GM23338 (cell line): ENCODE data around the gene CCDC106. TPM values are rescaled to one million over a fixed set of nuclear protein-coding genes. Genes with fewer than 3 reads are reported as not detected.

Source experiments
- ATAC-seq: fragments of 200-7000 bp; cut with Tn5 transposase; 3 replicates; pipeline ENCODE4 v1.9.1; 2020
- DNase-seq: peaks from one replicate; pipeline ENCODE4 v3.0.0-alpha.2; 2015; ENCODE audit warnings: low spot score
- H2AFZ ChIP-seq: fragments of 200-600 bp; sonication (generic); 2 replicates; pipeline ENCODE4 v1.8.0; 2016; ENCODE audit warnings: antibody characterized with exemption, mild to moderate bottlenecking, moderate library complexity
- H3F3A ChIP-seq: fragments of 200-600 bp; sonication (generic); replicated peaks from 2 replicates; pipeline ENCODE4 v1.8.0; 2017; ENCODE audit warnings: antibody characterized with exemption, mixed run types, low read depth
- H3K27ac ChIP-seq: fragments of 200-600 bp; sonication (generic); 2 replicates; pipeline ENCODE4 v1.6.1; 2016; ENCODE audit warnings: low read depth
- H3K27me3 ChIP-seq: fragments of 200-600 bp; sonication (generic); 2 replicates; pipeline ENCODE4 v1.8.0; 2016; ENCODE audit warnings: mild to moderate bottlenecking, mixed run types, moderate library complexity; ENCODE audit not compliant: insufficient read depth
- H3K36me3 ChIP-seq: fragments of 200-600 bp; sonication (generic); 2 replicates; pipeline ENCODE4 v1.8.0; 2016; ENCODE audit warnings: mild to moderate bottlenecking; ENCODE audit not compliant: insufficient read depth
- H3K4me1 ChIP-seq: fragments of 200-600 bp; sonication (generic); 2 replicates; pipeline ENCODE4 v1.8.0; 2016; ENCODE audit warnings: mild to moderate bottlenecking, moderate library complexity; ENCODE audit not compliant: insufficient read depth
- H3K4me2 ChIP-seq: fragments of 200-600 bp; sonication (generic); 2 replicates; pipeline ENCODE4 v1.7.1; 2017; ENCODE audit warnings: mixed run types
- H3K4me3 ChIP-seq: fragments of 200-600 bp; sonication (generic); 2 replicates; pipeline ENCODE4 v1.6.1; 2016; ENCODE audit warnings: mixed run types
- H3K79me2 ChIP-seq: fragments of 200-600 bp; sonication (generic); replicated peaks from 2 replicates; pipeline ENCODE4 v1.8.0; 2017; ENCODE audit warnings: mild to moderate bottlenecking; ENCODE audit not compliant: insufficient read depth
- H3K9me2 ChIP-seq: fragments of 200-600 bp; sonication (generic); 2 replicates; pipeline ENCODE4 v1.8.0; 2017; ENCODE audit not compliant: insufficient read depth
- H4K20me1 ChIP-seq: fragments of 200-600 bp; sonication (generic); replicated peaks from 2 replicates; pipeline ENCODE4 v1.8.0; 2017; ENCODE audit warnings: mild to moderate bottlenecking; ENCODE audit not compliant: insufficient read depth
- H3K27ac Mint-ChIP-seq: 2 replicates; pipeline ENCODE4 v1.8.0; 2020; ENCODE audit warnings: inconsistent platforms, mild to moderate bottlenecking, moderate library complexity, mixed read lengths
- H3K27me3 Mint-ChIP-seq: 3 replicates; pipeline ENCODE4 v1.8.0; 2022; ENCODE audit warnings: low read depth, mild to moderate bottlenecking, moderate library complexity, mixed read lengths, inconsistent platforms; ENCODE audit not compliant: insufficient read depth, poor library complexity
- H3K36me3 Mint-ChIP-seq: 3 replicates; pipeline ENCODE4 v1.8.0; 2021; ENCODE audit warnings: low read depth, mild to moderate bottlenecking, inconsistent platforms, moderate library complexity, mixed read lengths
- H3K4me1 Mint-ChIP-seq: 3 replicates; pipeline ENCODE4 v1.8.0; 2020; ENCODE audit warnings: mild to moderate bottlenecking, inconsistent platforms, mixed read lengths
- H3K4me3 Mint-ChIP-seq: 3 replicates; pipeline ENCODE4 v1.8.0; 2021; ENCODE audit warnings: moderate library complexity, mild to moderate bottlenecking, inconsistent platforms, mixed read lengths
- H3K9me3 Mint-ChIP-seq: 3 replicates; pipeline ENCODE4 v1.8.0; 2020; ENCODE audit warnings: moderate library complexity, mild to moderate bottlenecking, inconsistent platforms, mixed read lengths
- CREB1 ChIP-seq: fragments of 250-450 bp; sonication (Bioruptor Pico); IDR thresholded peaks from 2 replicates; pipeline ENCODE4 v1.5.0; 2020; ENCODE audit warnings: low read depth, mild to moderate bottlenecking, moderate library complexity
- EZH2 ChIP-seq: fragments of 200-600 bp; sonication (generic); IDR thresholded peaks from one replicate; pipeline ENCODE4 v1.8.0; 2017; ENCODE audit warnings: antibody characterized with exemption, mild to moderate bottlenecking, low read depth; ENCODE audit not compliant: unreplicated experiment
- EZH2phosphoT487 ChIP-seq: fragments of 200-600 bp; sonication (generic); IDR thresholded peaks from one replicate; pipeline ENCODE4 v1.8.1; 2018; ENCODE audit warnings: antibody characterized with exemption; ENCODE audit not compliant: unreplicated experiment
- JUNB ChIP-seq: IDR thresholded peaks from one replicate; pipeline ENCODE4 v1.6.1; 2016; ENCODE audit warnings: antibody characterized with exemption; ENCODE audit not compliant: unreplicated experiment
- NANOG ChIP-seq: IDR thresholded peaks from 2 replicates; pipeline ENCODE4 v1.6.1; 2016; ENCODE audit warnings: antibody characterized with exemption, borderline replicate concordance
- POLR2AphosphoS5 ChIP-seq: IDR thresholded peaks from 2 replicates; pipeline ENCODE4 v1.6.1; 2016; ENCODE audit warnings: antibody characterized with exemption, low read depth
- STAT1 ChIP-seq: IDR thresholded peaks from one replicate; pipeline ENCODE4 v1.6.1; 2016; ENCODE audit warnings: antibody characterized with exemption; ENCODE audit not compliant: unreplicated experiment
- ZNF114 ChIP-seq: fragments of 250-450 bp; sonication (Bioruptor Pico); IDR thresholded peaks from 2 replicates; pipeline ENCODE4 v1.5.0; 2020; ENCODE audit warnings: mild to moderate bottlenecking, moderate library complexity
- ZNF331 ChIP-seq: fragments of 250-450 bp; sonication (Bioruptor Pico); IDR thresholded peaks from 2 replicates; pipeline ENCODE4 v1.5.0; 2020; ENCODE audit warnings: low read depth, mild to moderate bottlenecking, moderate library complexity
- polyA plus RNA-seq: library from polyadenylated mRNA; unstranded; fragments of >200 nt; fragmentation: Nextera tagmentation; extraction: Ambion mirVana; gene quantifications from 2 replicates; pipeline ENCODE4 v1.2.1, GENCODE V29; 2016
- total RNA-seq: library from RNA; depleted of rRNA; stranded (reverse); fragments of >200 nt; shearing (Covaris generic); gene quantifications from 2 replicates; pipeline ENCODE4 v1.2.3, GENCODE V29; 2014
- TF ChIP-seq, protein P1 (sequence below), 2 experiments: fragments of 200-600 bp in 1 of 2; sonication (generic) in 1 of 2; conservative IDR thresholded peaks; 2 replicates each; pipeline versions ENCODE4 v1.5.1 to v1.6.1; 2016 to 2017; ENCODE audit warnings: antibody characterized with exemption in 2 of 2, low read depth in 2 of 2, mild to moderate bottlenecking in 2 of 2, moderate library complexity in 1 of 2
- TF ChIP-seq, protein P2 (sequence below): IDR thresholded peaks from 2 replicates; pipeline ENCODE4 v1.6.1; 2016; ENCODE audit warnings: antibody characterized with exemption
- TF ChIP-seq, protein P3 (sequence below): IDR thresholded peaks from one replicate; pipeline ENCODE4 v1.6.1; 2018; ENCODE audit warnings: antibody characterized with exemption; ENCODE audit not compliant: unreplicated experiment
- TF ChIP-seq, protein P4 (sequence below): fragments of 250-450 bp; sonication (Bioruptor Pico); IDR thresholded peaks from 2 replicates; pipeline ENCODE4 v1.5.0; 2020; ENCODE audit warnings: mild to moderate bottlenecking, moderate library complexity

The CCDC106 gene
- total and polyA plus RNA-seq, 2 experiments from 2014 or later = 12.0 to 17.6 TPM

DNA sequence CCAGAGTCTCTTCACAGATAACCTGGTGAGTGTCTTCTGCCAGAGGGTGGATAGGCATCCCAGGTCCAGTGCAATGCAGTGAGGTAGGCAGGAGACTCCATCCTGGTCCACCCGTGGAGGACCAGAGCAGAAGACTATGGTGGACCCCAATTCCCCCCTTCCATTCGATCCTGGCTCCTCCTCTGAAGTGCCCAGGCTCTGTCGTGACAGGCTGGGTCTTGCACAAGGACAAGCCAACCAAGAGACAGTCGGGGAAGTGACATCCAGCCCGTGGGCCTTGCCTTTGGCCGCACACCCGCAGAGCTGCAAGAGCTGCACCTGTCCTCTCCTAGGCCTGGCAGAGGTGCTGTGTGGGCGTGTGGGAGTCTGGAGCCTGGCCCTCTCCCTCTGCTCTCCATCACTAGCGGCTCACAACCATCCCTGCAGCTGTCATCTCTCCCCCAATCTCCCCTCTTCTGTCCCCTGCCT, 26.8 kb upstream of the CCDC106 start:
- H3K4me3 Mint-ChIP-seq = no peak overlapping the region
- ATAC-seq = no peak

More for the DNA sequence above, 26.8 kb upstream of the CCDC106 start:
- H3K4me3 ChIP-seq = no peak overlapping the region
- H3K27me3 Mint-ChIP-seq = peaks cover 24% of the 10 kb centered on the region
- peaks cover 5% of the 10 kb centered on the region for H3K9me3 Mint-ChIP-seq
- no peaks in the 10 kb centered on the region; the same call in 1 of the 2 replicates for H3K4me1 ChIP-seq
- H3K36me3 ChIP-seq = no peaks in the 10 kb centered on the region
- peaks cover 12% of the 10 kb centered on the region for H3F3A ChIP-seq
- no peak overlapping the region for H3K27ac Mint-ChIP-seq
- TF ChIP-seq EZH2 = no peak
- no peak for TF ChIP-seq ZNF114 (CRISPR knock-in tag)
- TF ChIP-seq STAT1 = no peak
- no peak for TF ChIP-seq NANOG
- TF ChIP-seq, protein P1, sequence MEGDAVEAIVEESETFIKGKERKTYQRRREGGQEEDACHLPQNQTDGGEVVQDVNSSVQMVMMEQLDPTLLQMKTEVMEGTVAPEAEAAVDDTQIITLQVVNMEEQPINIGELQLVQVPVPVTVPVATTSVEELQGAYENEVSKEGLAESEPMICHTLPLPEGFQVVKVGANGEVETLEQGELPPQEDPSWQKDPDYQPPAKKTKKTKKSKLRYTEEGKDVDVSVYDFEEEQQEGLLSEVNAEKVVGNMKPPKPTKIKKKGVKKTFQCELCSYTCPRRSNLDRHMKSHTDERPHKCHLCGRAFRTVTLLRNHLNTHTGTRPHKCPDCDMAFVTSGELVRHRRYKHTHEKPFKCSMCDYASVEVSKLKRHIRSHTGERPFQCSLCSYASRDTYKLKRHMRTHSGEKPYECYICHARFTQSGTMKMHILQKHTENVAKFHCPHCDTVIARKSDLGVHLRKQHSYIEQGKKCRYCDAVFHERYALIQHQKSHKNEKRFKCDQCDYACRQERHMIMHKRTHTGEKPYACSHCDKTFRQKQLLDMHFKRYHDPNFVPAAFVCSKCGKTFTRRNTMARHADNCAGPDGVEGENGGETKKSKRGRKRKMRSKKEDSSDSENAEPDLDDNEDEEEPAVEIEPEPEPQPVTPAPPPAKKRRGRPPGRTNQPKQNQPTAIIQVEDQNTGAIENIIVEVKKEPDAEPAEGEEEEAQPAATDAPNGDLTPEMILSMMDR (conservative IDR thresholded peaks at IDR 0.05; ENCODE audit: low read depth in 2 of 2) = no peak
- no peak for TF ChIP-seq ZNF331
- TF ChIP-seq, protein P2, sequence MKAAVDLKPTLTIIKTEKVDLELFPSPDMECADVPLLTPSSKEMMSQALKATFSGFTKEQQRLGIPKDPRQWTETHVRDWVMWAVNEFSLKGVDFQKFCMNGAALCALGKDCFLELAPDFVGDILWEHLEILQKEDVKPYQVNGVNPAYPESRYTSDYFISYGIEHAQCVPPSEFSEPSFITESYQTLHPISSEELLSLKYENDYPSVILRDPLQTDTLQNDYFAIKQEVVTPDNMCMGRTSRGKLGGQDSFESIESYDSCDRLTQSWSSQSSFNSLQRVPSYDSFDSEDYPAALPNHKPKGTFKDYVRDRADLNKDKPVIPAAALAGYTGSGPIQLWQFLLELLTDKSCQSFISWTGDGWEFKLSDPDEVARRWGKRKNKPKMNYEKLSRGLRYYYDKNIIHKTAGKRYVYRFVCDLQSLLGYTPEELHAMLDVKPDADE = no peak
- TF ChIP-seq EZH2phosphoT487 = no peak
- no peak for TF ChIP-seq POLR2AphosphoS5
- TF ChIP-seq, protein P3, sequence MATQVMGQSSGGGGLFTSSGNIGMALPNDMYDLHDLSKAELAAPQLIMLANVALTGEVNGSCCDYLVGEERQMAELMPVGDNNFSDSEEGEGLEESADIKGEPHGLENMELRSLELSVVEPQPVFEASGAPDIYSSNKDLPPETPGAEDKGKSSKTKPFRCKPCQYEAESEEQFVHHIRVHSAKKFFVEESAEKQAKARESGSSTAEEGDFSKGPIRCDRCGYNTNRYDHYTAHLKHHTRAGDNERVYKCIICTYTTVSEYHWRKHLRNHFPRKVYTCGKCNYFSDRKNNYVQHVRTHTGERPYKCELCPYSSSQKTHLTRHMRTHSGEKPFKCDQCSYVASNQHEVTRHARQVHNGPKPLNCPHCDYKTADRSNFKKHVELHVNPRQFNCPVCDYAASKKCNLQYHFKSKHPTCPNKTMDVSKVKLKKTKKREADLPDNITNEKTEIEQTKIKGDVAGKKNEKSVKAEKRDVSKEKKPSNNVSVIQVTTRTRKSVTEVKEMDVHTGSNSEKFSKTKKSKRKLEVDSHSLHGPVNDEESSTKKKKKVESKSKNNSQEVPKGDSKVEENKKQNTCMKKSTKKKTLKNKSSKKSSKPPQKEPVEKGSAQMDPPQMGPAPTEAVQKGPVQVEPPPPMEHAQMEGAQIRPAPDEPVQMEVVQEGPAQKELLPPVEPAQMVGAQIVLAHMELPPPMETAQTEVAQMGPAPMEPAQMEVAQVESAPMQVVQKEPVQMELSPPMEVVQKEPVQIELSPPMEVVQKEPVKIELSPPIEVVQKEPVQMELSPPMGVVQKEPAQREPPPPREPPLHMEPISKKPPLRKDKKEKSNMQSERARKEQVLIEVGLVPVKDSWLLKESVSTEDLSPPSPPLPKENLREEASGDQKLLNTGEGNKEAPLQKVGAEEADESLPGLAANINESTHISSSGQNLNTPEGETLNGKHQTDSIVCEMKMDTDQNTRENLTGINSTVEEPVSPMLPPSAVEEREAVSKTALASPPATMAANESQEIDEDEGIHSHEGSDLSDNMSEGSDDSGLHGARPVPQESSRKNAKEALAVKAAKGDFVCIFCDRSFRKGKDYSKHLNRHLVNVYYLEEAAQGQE = no peak
- TF ChIP-seq JUNB = no peak
- TF ChIP-seq CREB1 (CRISPR knock-in tag) = no peak
- TF ChIP-seq, protein P4, sequence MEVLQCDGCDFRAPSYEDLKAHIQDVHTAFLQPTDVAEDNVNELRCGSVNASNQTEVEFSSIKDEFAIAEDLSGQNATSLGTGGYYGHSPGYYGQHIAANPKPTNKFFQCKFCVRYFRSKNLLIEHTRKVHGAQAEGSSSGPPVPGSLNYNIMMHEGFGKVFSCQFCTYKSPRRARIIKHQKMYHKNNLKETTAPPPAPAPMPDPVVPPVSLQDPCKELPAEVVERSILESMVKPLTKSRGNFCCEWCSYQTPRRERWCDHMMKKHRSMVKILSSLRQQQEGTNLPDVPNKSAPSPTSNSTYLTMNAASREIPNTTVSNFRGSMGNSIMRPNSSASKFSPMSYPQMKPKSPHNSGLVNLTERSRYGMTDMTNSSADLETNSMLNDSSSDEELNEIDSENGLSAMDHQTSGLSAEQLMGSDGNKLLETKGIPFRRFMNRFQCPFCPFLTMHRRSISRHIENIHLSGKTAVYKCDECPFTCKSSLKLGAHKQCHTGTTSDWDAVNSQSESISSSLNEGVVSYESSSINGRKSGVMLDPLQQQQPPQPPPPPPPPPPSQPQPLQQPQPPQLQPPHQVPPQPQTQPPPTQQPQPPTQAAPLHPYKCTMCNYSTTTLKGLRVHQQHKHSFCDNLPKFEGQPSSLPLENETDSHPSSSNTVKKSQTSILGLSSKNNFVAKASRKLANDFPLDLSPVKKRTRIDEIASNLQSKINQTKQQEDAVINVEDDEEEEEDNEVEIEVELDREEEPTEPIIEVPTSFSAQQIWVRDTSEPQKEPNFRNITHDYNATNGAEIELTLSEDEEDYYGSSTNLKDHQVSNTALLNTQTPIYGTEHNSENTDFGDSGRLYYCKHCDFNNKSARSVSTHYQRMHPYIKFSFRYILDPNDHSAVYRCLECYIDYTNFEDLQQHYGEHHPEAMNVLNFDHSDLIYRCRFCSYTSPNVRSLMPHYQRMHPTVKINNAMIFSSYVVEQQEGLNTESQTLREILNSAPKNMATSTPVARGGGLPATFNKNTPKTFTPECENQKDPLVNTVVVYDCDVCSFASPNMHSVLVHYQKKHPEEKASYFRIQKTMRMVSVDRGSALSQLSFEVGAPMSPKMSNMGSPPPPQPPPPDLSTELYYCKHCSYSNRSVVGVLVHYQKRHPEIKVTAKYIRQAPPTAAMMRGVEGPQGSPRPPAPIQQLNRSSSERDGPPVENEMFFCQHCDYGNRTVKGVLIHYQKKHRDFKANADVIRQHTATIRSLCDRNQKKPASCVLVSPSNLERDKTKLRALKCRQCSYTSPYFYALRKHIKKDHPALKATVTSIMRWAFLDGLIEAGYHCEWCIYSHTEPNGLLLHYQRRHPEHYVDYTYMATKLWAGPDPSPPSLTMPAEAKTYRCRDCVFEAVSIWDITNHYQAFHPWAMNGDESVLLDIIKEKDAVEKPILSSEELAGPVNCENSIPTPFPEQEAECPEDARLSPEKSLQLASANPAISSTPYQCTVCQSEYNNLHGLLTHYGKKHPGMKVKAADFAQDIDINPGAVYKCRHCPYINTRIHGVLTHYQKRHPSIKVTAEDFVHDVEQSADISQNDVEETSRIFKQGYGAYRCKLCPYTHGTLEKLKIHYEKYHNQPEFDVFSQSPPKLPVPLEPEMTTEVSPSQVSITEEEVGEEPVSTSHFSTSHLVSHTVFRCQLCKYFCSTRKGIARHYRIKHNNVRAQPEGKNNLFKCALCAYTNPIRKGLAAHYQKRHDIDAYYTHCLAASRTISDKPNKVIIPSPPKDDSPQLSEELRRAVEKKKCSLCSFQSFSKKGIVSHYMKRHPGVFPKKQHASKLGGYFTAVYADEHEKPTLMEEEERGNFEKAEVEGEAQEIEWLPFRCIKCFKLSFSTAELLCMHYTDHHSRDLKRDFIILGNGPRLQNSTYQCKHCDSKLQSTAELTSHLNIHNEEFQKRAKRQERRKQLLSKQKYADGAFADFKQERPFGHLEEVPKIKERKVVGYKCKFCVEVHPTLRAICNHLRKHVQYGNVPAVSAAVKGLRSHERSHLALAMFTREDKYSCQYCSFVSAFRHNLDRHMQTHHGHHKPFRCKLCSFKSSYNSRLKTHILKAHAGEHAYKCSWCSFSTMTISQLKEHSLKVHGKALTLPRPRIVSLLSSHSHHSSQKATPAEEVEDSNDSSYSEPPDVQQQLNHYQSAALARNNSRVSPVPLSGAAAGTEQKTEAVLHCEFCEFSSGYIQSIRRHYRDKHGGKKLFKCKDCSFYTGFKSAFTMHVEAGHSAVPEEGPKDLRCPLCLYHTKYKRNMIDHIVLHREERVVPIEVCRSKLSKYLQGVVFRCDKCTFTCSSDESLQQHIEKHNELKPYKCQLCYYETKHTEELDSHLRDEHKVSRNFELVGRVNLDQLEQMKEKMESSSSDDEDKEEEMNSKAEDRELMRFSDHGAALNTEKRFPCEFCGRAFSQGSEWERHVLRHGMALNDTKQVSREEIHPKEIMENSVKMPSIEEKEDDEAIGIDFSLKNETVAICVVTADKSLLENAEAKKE (CRISPR knock-in tag) = no peak
- H3K36me3 Mint-ChIP-seq = peaks cover 48% of the 10 kb centered on the region
- no peak for DNase-seq
- no peaks in the 10 kb centered on the region for H3K27me3 ChIP-seq
- H3K4me2 ChIP-seq = no peak overlapping the region
- no peak overlapping the region for H3K27ac ChIP-seq
- no peaks in the 10 kb centered on the region for H3K9me2 ChIP-seq
- H3K79me2 ChIP-seq = peaks cover 9% of the 10 kb centered on the region
- H4K20me1 ChIP-seq = peaks cover 5% of the 10 kb centered on the region
- no peak overlapping the region for H2AFZ ChIP-seq
- H3K4me1 Mint-ChIP-seq = peaks cover 16% of the 10 kb centered on the region; the same call in 2 of the 3 replicates
